SK-N-SH (cell line): ENCODE results near the gene PARD3B. TPM values are rescaled to one million over a fixed set of nuclear protein-coding genes. Genes with fewer than 3 reads are reported as not detected.

Source experiments
- CTCF ChIA-PET: fragments of 300-600, 350-600 bp; formaldehyde crosslinking; extraction: SDS; loops from one replicate; lab custom pipeline; 2021; lab: Yijun Ruan, JAX
- POLR2A ChIA-PET: fragments of 350-600 bp; sonication (Branson Sonifier 250); formaldehyde crosslinking; extraction: SDS; loops from one replicate; lab custom pipeline; 2020; ENCODE audit warnings: antibody characterized with exemption, inconsistent platforms; lab: Yijun Ruan, JAX
- DNase-seq: peaks from one replicate; pipeline ENCODE4 v3.0.0; 2012
- H2AFZ ChIP-seq: fragments of 200-600 bp; sonication (generic); 2 replicates; pipeline ENCODE4 v1.8.1; 2016; ENCODE audit warnings: antibody characterized with exemption, mild to moderate bottlenecking, low read depth
- H3F3A ChIP-seq: fragments of 200-600 bp; sonication (generic); replicated peaks from 2 replicates; pipeline ENCODE3; 2016; ENCODE audit warnings: antibody characterized with exemption, mild to moderate bottlenecking; ENCODE audit not compliant: insufficient read depth
- H3K27ac ChIP-seq, 2 experiments: fragments of 200-500 bp in 1 of 2; fragments of 200-600 bp in 1 of 2; sonication (Bioruptor generic) in 1 of 2; sonication (generic), shearing (Covaris generic) in 1 of 2; 2 replicates each; pipeline versions ENCODE4 v1.5.1 to v1.6.1; 2014 to 2016; ENCODE audit warnings: low read depth in 2 of 2, inconsistent platforms in 1 of 2, low read length in 1 of 2, mild to moderate bottlenecking in 1 of 2, mixed read lengths in 1 of 2
- H3K27me3 ChIP-seq: fragments of 200-600 bp; sonication (generic), shearing (Covaris generic); 2 replicates; pipeline ENCODE4 v1.6.1; 2016; ENCODE audit warnings: mixed run types; ENCODE audit not compliant: insufficient read depth
- H3K36me3 ChIP-seq, 2 experiments: fragments of 200-500 bp in 1 of 2; fragments of 200-600 bp in 1 of 2; sonication (Bioruptor generic) in 1 of 2; sonication (generic) in 1 of 2; replicated peaks in 1 of 2; 2 replicates each; pipeline versions ENCODE3 to v1.5.1; 2014 to 2016; ENCODE audit warnings: low read length in 1 of 2, mild to moderate bottlenecking in 1 of 2; ENCODE audit not compliant: insufficient read depth in 2 of 2, control insufficient read depth in 1 of 2
- H3K4me1 ChIP-seq, 2 experiments: fragments of 200-500 bp in 1 of 2; fragments of 200-600 bp in 1 of 2; sonication (Bioruptor generic) in 1 of 2; sonication (generic), shearing (Covaris generic) in 1 of 2; 2 replicates each; pipeline versions ENCODE4 v1.5.1 to v1.6.1; 2014 to 2016; ENCODE audit warnings: low read depth in 1 of 2, low read length in 1 of 2, mixed run types in 1 of 2; ENCODE audit not compliant: insufficient read depth in 2 of 2, control insufficient read depth in 1 of 2
- H3K4me2 ChIP-seq: fragments of 200-600 bp; sonication (generic), shearing (Covaris generic); 2 replicates; pipeline ENCODE4 v1.6.1; 2017; ENCODE audit warnings: mixed run types
- H3K4me3 ChIP-seq, 2 experiments: fragments of 200-500 bp in 1 of 2; fragments of 200-600 bp in 1 of 2; sonication (Bioruptor generic) in 1 of 2; sonication (generic), shearing (Covaris generic) in 1 of 2; 2 replicates each; pipeline versions ENCODE4 v1.5.1 to v1.8.1; 2014 to 2016; ENCODE audit warnings: low read depth in 2 of 2, inconsistent platforms in 1 of 2, low read length in 1 of 2, mild to moderate bottlenecking in 1 of 2, mixed read lengths in 1 of 2, moderate library complexity in 1 of 2
- H3K79me2 ChIP-seq: fragments of 200-600 bp; sonication (generic); 2 replicates; pipeline ENCODE4 v1.8.1; 2017; ENCODE audit warnings: mild to moderate bottlenecking; ENCODE audit not compliant: insufficient read depth
- H3K9ac ChIP-seq: fragments of 200-600 bp; sonication (generic); 2 replicates; pipeline ENCODE4 v1.6.1; 2017; ENCODE audit warnings: mixed run types
- H3K9me2 ChIP-seq: fragments of 200-600 bp; sonication (generic); 2 replicates; pipeline ENCODE4 v1.6.1; 2017; ENCODE audit warnings: mixed run types
- H3K9me3 ChIP-seq: fragments of 200-600 bp; sonication (generic); 2 replicates; pipeline ENCODE4 v1.6.1; 2017; ENCODE audit warnings: mixed run types, mild to moderate bottlenecking, moderate library complexity
- H4K20me1 ChIP-seq: fragments of 200-600 bp; sonication (generic); 2 replicates; pipeline ENCODE4 v1.6.1; 2017; ENCODE audit warnings: mild to moderate bottlenecking, mixed run types; ENCODE audit not compliant: insufficient read depth
- CHD2 ChIP-seq: fragments of 150-350 bp; IDR thresholded peaks from 2 replicates; pipeline ENCODE4 v1.6.1; 2018; ENCODE audit warnings: low read length; ENCODE audit not compliant: partially characterized antibody
- GATA2 ChIP-seq: sonication (generic); formaldehyde crosslinking; IDR thresholded peaks from 2 replicates; pipeline ENCODE4 v1.5.0; 2020; ENCODE audit warnings: mild to moderate bottlenecking, missing genetic modification reagents
- JUND ChIP-seq: IDR thresholded peaks from 2 replicates; pipeline ENCODE4 v1.4.0; 2012
- REST ChIP-seq: IDR thresholded peaks from 2 replicates; pipeline ENCODE4 v1.6.1; 2012; ENCODE audit warnings: mild to moderate bottlenecking, low read depth, low read length, moderate library complexity
- TAF1 ChIP-seq: IDR thresholded peaks from 2 replicates; pipeline ENCODE4 v1.6.1; 2012; ENCODE audit warnings: low read depth, mild to moderate bottlenecking, low read length, moderate library complexity, borderline replicate concordance
- TCF12 ChIP-seq: IDR thresholded peaks from 2 replicates; pipeline ENCODE4 v1.4.0; 2012
- USF2 ChIP-seq: fragments of 150-350 bp; IDR thresholded peaks from 2 replicates; pipeline ENCODE4 v1.6.1; 2017; ENCODE audit warnings: antibody characterized with exemption, low read length, low read depth, borderline replicate concordance
- WGBS: methylation state at CpG from one replicate; pipeline ENCODE4 v1.1.6; 2017; ENCODE audit warnings: low lambda C conversion rate; 5-methylcytosine and 5-hydroxymethylcytosine counted together
- polyA plus RNA-seq, 3 experiments: library from polyadenylated mRNA; depleted of rRNA; stranded (reverse); fragments of >200 nt; gene quantifications; 2 replicates each; pipeline ENCODE4 v1.2.3, GENCODE V29; 2012
- TF ChIP-seq, protein P1 (sequence below): IDR thresholded peaks from 2 replicates; pipeline ENCODE4 v1.4.0; 2012; ENCODE audit warnings: low read depth, borderline replicate concordance
- TF ChIP-seq, protein P2 (sequence below): IDR thresholded peaks from 2 replicates; pipeline ENCODE4; 2012

PARD3B gene
- polyA plus RNA-seq, 1 of the 3 experiments (the other 2 are of a cell fraction), result 0.87 TPM

DNA sequence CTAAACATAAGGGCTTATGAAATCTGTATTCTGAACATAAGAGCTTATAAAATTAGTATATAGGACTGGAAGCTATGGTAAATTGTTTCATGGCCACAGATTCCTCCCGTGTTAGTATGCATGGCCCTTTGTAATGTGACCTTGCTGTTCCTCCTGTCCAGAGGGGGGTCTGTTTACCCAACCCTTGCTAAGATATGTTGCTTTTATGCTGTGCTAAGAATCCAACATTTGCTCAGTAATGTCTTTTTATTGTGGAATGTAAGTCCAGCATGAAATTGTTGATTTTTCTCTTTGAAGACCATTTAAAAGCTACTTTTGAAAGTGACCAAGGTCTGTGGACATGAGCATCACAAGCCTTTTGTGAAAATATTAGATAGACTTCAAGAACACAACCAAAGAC, 485.4 kb downstream of the PARD3B start:
- 76% methylated on average over 1 of the region's 1 CpG for WGBS

More for the DNA sequence above, 485.4 kb downstream of the PARD3B start:
- DNase-seq, result no peak
- Histone ChIP-seq H3K36me3 (no peaks in the 10 kb centered on the region), H4K20me1 (no peaks in the 10 kb centered on the region), H3K79me2 (no peaks in the 10 kb centered on the region), H3K27me3 (no peaks in the 10 kb centered on the region), H3K4me2 (no peak overlapping the region), H3F3A (no peaks in the 10 kb centered on the region), H2AFZ (no peak overlapping the region), H3K9ac (no peak overlapping the region), H3K4me3 (no peak overlapping the region), H3K27ac (no peak overlapping the region), H3K9me2 (no peaks in the 10 kb centered on the region), H3K9me3 (no peaks in the 10 kb centered on the region), H3K4me1 (peaks cover 3 to 8% of the 10 kb centered on the region in 2 experiments; a peak in 3 of 4 replicates)
- TF ChIP-seq, protein P1, sequence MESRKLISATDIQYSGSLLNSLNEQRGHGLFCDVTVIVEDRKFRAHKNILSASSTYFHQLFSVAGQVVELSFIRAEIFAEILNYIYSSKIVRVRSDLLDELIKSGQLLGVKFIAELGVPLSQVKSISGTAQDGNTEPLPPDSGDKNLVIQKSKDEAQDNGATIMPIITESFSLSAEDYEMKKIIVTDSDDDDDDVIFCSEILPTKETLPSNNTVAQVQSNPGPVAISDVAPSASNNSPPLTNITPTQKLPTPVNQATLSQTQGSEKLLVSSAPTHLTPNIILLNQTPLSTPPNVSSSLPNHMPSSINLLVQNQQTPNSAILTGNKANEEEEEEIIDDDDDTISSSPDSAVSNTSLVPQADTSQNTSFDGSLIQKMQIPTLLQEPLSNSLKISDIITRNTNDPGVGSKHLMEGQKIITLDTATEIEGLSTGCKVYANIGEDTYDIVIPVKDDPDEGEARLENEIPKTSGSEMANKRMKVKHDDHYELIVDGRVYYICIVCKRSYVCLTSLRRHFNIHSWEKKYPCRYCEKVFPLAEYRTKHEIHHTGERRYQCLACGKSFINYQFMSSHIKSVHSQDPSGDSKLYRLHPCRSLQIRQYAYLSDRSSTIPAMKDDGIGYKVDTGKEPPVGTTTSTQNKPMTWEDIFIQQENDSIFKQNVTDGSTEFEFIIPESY, result no peak
- TF ChIP-seq, protein P2, sequence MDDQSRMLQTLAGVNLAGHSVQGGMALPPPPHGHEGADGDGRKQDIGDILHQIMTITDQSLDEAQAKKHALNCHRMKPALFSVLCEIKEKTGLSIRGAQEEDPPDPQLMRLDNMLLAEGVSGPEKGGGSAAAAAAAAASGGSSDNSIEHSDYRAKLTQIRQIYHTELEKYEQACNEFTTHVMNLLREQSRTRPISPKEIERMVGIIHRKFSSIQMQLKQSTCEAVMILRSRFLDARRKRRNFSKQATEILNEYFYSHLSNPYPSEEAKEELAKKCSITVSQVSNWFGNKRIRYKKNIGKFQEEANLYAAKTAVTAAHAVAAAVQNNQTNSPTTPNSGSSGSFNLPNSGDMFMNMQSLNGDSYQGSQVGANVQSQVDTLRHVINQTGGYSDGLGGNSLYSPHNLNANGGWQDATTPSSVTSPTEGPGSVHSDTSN, result no peak
- no peak for TF ChIP-seq REST
- no peak for TF ChIP-seq TAF1
- no peak for TF ChIP-seq JUND
- no peak for TF ChIP-seq USF2
- TF ChIP-seq CHD2, result no peak
- TF ChIP-seq GATA2 (CRISPR knock-in tag), result no peak
- no peak for TF ChIP-seq TCF12
- POLR2A ChIA-PET, result no interaction called here
- CTCF ChIA-PET, result interaction anchor here (1.0 kb wide), 1 partner anchor 648 kb away, joined by 3 read pairs; no protein-coding TSS in a partner anchor
